Muscle layer of duodenum (tissue), 2 donors: ENCODE measurements around the gene RAP1GAP.
"Not testable (repeated sequence)": the region's sequence is repeated elsewhere in the genome, so short reads cannot be mapped to it uniquely, and the experiment has no call there.

Source experiments
- H3K27ac ChIP-seq: one replicate; pipeline ENCODE4 v1.7.0; 2013; ENCODE audit warnings: mild to moderate bottlenecking, low read length
- H3K27me3 ChIP-seq: one replicate; pipeline ENCODE4 v1.7.0; 2013; ENCODE audit warnings: low read depth, mild to moderate bottlenecking, control low read depth, low read length
- H3K36me3 ChIP-seq, 2 donors: one replicate each; pipeline ENCODE4 v1.7.0; 2013; ENCODE audit warnings: low read length in 2 of 2, control low read depth in 1 of 2, mild to moderate bottlenecking in 1 of 2; ENCODE audit not compliant: insufficient read depth in 2 of 2, control insufficient read depth in 1 of 2
- H3K4me1 ChIP-seq, 2 donors: one replicate each; pipeline ENCODE4 v1.7.0; 2013; ENCODE audit warnings: low read length in 2 of 2, mild to moderate bottlenecking in 2 of 2, control low read depth in 1 of 2, moderate library complexity in 1 of 2; ENCODE audit not compliant: insufficient read depth in 2 of 2, control insufficient read depth in 1 of 2
- H3K4me3 ChIP-seq, 2 donors: one replicate each; pipeline ENCODE4 v1.7.0; 2013; ENCODE audit warnings: low read length in 2 of 2, low read depth in 1 of 2, mild to moderate bottlenecking in 1 of 2
- H3K9me3 ChIP-seq, 2 donors: one replicate each; pipeline ENCODE4 v1.7.0; 2013; ENCODE audit warnings: low read length in 2 of 2, control low read depth in 1 of 2, mild to moderate bottlenecking in 1 of 2; ENCODE audit not compliant: control insufficient read depth in 1 of 2
- donor health status: healthy.

Gene RAP1GAP

DNA sequence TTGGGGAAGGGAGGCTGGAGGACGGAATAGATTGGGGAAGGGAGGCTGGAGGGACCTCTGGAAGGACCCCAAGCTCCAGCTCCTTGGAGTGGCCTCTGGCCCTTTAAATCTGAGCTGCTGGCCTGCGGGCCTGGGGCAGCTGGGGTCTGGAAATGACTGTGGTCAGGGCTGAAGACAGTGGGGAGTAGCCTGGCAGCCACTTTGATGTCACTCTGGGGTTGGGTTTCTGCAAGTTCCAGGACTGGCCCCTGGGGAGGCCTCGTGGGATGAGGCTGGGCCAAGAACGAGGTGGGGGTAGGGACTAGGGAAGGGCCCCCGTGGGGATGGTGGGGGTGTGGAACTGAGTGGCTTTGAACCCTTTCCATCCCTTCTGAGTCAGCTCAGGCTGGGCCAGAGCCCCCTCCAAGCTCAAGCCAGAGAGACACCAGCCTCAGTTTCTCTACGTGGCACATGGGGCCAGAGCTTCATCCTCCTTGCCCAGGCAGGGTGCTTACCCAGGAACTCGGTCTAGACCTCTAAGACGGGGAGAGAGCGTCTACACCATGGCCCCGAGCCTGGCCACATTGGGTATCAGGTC lies 100.3 kb downstream of the RAP1GAP start:
- Histone ChIP-seq H3K4me3 (no peak overlapping the region), H3K27ac (no peak overlapping the region), H3K9me3 (no peaks in the 10 kb centered on the region), H3K36me3 (no peaks in the 10 kb centered on the region), H3K4me1 (peaks cover 0 to 2% of the 10 kb centered on the region in 2 donors), H3K27me3 (no peaks in the 10 kb centered on the region)

DNA sequence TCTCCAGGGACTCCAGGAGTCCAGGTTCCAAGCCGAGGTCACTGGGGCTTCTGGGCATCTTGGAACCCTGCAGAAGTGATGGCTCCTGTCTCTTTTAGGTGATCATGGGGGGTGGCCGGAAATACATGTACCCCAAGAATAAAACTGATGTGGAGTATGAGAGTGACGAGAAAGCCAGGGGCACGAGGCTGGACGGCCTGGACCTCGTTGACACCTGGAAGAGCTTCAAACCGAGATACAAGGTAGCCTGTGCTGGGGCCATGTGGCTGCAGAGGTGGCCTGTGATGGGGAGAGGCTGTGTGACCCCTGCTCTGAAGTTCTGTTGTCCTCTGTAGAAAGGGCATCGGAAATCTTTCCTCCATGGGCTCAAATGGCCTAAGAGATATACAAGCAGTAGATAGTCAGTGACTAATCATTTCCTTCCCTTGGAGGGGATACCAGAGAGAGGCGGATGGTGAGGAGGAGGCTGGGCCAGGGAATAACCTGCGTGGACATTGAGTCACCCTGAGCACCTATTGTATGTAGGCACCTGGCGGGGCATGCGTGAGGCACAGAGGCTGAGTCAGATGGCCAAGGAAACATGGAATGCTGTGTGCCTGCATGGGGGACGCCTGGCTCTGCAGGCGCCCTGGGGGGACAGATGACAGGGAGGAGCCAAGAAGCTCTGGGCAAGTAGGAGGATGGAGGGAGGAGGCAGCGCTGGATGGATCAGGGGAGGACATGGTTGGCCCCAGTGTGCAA lies 101.0 kb downstream of the RAP1GAP start:
- no peaks in the 10 kb centered on the region for H3K9me3 ChIP-seq
- no peaks in the 10 kb centered on the region for H3K4me1 ChIP-seq
- H3K27ac ChIP-seq: no peak overlapping the region

DNA sequence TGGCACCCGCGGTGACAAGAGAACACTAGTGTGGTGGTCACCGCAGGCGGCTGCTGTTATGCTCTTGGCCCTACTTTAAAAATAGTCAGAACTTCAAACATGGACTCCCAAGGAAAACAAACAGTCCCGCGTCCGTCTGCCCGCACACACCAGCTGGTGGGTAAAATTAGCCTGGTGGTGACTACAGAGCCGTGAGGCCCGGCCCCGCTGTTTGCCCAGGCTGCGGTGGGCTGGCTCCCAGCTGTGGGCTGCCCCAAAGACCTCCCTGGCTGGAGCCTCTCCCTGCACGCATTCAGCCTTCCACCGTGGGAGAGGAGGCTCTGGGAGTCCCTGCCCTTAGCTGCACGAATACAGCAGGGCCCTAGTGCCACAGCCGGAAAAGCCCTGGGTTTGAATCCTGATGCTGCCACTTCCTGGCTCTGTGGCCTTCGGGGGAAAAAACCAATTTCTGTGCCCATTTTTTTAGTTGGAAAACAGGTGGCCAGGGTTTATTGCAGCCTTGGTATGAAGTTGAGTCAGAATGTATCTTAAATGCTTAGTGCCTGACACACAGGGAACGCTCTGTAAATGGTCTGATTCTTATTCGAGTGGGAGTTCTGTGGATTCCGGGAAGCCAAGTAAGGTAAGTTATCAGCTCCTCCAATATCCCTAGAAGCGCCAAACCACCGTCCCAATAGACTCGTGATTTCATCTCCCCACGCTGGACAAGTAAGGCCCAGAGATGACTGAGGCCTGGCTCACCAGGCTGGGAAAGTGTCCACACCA lies 101.7 kb downstream of the RAP1GAP start:
- Histone ChIP-seq H3K36me3 (no peaks in the 10 kb centered on the region), H3K4me3 (no peak overlapping the region), H3K27ac (no peak overlapping the region), H3K4me1 (no peaks in the 10 kb centered on the region), H3K9me3 (no peaks in the 10 kb centered on the region), H3K27me3 (no peaks in the 10 kb centered on the region)

More for the DNA sequence above, 101.0 kb downstream of the RAP1GAP start:
- H3K36me3 ChIP-seq: no peaks in the 10 kb centered on the region
- no peak overlapping the region for H3K4me3 ChIP-seq
- H3K27me3 ChIP-seq: no peaks in the 10 kb centered on the region

DNA sequence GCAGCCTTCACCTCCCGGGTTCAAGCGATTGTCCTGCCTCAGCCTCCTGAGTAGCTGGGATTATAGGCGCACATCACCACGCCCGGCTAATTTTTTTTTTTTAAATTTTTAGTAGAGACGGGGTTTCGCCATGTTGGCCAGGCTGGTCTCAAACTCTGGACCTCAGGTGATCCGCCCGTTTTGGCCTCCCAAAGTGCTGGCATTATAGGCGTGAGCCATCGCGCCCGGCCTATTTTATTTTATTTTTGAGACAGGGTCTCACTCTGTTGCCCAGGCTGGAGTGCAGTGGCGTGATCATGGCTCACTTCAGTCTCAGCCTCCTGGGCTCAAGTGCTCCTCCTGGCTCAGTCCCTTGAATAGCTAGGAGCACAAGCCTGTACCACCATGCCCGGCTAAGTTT lies 102.8 kb downstream of the RAP1GAP start:
- H3K27ac ChIP-seq, H3K9me3 ChIP-seq, H3K36me3 ChIP-seq, H3K4me3 ChIP-seq, H3K27me3 ChIP-seq, H3K4me1 ChIP-seq: not testable (repeated sequence)

DNA sequence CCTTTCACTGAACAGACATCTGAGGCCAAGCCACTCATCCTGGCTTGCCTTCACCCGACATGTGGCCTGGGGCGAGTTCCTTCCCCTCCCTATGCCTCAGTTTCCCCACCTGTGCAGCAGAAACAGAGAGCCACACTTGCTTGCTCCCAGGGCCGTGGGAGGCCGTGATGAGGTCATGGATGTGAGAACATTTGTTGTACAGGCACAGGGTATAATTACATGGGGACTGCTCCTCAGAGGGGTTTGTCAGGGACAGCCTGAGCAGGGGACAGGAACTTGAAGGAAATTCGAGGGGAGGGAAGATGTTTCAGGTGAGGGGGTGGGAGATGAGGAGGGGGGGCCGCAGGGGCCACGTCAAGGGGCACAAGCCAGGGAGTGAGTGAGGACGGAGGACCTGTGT lies 103.9 kb downstream of the RAP1GAP start:
- no peaks in the 10 kb centered on the region for H3K9me3 ChIP-seq
- H3K36me3 ChIP-seq: no peaks in the 10 kb centered on the region
- H3K27ac ChIP-seq: no peak overlapping the region
- no peaks in the 10 kb centered on the region for H3K27me3 ChIP-seq
- no peaks in the 10 kb centered on the region for H3K4me1 ChIP-seq
- no peak overlapping the region for H3K4me3 ChIP-seq

DNA sequence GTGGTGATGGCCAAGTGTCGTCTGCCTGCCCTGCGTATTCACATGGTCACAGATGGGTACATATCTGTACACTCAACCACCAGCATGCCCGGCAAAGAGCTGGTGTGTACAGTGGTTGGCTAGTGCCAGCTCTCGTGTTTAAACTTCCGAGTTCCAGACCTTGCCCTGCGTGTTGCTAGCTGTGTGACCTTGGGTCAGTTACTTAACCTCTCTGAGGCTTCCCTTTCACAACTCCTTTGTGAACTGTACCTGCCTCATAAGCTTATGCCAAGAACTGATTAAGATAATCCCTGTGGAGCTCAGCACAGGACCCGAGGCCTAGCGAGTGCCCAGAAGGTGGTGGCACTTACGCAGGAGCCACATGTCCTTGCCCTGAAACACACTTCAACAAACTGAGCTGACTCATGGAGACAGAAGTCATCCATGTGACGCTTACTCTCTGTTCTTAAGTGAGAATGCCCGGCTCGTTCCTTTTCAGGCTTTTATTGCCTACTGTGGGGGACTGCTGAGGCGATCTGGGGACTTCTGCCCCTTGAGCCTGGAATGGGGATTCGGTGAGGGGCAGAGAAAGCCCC lies 104.5 kb downstream of the RAP1GAP start:
- no peak overlapping the region for H3K4me3 ChIP-seq
- no peaks in the 10 kb centered on the region for H3K4me1 ChIP-seq
- no peak overlapping the region for H3K27ac ChIP-seq
- no peaks in the 10 kb centered on the region for H3K36me3 ChIP-seq
- H3K9me3 ChIP-seq: no peaks in the 10 kb centered on the region
- no peaks in the 10 kb centered on the region for H3K27me3 ChIP-seq

DNA sequence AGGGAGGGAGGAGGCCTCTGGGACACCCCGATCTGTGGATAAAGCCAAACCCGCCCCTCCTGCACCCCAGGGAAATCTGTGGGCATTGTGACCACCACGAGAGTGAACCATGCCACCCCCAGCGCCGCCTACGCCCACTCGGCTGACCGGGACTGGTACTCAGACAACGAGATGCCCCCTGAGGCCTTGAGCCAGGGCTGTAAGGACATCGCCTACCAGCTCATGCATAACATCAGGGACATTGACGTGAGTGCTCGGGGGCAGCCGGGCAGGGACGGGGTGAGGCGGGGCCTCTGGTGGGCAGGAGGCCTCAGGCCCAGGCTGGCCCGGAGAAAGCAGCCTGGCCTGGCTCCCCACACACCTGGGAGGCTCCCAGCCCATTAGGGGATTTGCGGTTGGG lies 105.2 kb downstream of the RAP1GAP start:
- Histone ChIP-seq H3K4me3 (no peak overlapping the region), H3K27ac (no peak overlapping the region), H3K4me1 (no peaks in the 10 kb centered on the region), H3K27me3 (no peaks in the 10 kb centered on the region), H3K36me3 (no peaks in the 10 kb centered on the region), H3K9me3 (no peaks in the 10 kb centered on the region)

DNA sequence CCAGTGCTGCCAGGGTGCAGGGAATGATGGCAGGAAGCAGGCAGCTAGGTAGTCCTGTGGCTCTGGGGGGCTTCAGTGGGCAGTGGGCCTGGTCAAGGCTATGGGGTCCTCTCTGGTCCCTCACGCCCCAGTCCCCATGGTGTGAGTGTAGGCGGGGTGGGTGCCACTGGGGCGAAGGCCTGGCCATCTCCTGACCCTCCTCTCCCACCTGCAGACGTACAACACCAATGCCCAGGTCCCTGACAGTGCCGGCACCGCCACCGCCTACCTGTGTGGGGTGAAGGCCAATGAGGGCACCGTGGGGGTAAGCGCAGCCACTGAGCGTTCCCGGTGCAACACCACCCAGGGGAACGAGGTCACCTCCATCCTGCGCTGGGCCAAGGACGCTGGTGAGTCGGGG lies 106.3 kb downstream of the RAP1GAP start:
- Histone ChIP-seq H3K27me3 (no peaks in the 10 kb centered on the region), H3K9me3 (no peaks in the 10 kb centered on the region), H3K4me1 (no peaks in the 10 kb centered on the region), H3K27ac (no peak overlapping the region), H3K4me3 (no peak overlapping the region), H3K36me3 (no peaks in the 10 kb centered on the region)

DNA sequence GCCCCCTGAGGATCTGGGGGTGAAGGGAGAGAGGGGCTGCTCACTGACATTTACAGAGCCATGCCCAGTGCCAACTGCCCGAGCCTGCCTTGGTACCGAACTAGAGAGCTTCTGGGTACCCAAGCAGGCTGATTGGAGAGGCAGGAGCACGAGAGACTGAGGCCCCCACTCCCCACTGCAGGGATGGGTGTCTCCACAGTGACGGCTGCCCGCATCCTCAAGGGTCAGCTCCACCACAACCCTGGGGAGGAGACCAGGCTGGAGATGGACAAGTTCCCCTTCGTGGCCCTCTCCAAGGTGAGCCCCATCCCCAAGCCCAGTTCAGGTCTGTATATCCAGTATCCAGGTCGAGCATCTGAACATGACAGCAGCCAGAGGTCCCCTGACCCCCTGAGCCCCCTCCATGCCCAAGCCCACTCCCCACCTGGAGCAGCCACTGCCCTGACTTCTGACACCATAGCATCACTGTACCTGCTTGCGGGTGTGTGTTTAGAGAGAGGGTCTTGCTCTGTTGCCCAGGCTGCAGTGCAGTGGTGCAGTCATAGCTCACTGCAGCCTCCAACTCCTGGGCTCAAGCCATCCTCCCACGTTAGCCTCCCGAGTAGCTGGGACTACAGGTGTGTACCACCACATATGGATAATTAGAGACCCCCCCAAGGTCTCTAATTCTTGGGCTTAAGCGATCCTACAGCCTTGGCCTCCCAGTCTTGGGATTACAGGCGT lies 108.1 kb downstream of the RAP1GAP start:
- H3K36me3 ChIP-seq: no peaks in the 10 kb centered on the region
- no peak overlapping the region for H3K27ac ChIP-seq
- no peaks in the 10 kb centered on the region for H3K4me1 ChIP-seq
- no peaks in the 10 kb centered on the region for H3K27me3 ChIP-seq
- no peaks in the 10 kb centered on the region for H3K9me3 ChIP-seq
- H3K4me3 ChIP-seq: no peak overlapping the region

DNA sequence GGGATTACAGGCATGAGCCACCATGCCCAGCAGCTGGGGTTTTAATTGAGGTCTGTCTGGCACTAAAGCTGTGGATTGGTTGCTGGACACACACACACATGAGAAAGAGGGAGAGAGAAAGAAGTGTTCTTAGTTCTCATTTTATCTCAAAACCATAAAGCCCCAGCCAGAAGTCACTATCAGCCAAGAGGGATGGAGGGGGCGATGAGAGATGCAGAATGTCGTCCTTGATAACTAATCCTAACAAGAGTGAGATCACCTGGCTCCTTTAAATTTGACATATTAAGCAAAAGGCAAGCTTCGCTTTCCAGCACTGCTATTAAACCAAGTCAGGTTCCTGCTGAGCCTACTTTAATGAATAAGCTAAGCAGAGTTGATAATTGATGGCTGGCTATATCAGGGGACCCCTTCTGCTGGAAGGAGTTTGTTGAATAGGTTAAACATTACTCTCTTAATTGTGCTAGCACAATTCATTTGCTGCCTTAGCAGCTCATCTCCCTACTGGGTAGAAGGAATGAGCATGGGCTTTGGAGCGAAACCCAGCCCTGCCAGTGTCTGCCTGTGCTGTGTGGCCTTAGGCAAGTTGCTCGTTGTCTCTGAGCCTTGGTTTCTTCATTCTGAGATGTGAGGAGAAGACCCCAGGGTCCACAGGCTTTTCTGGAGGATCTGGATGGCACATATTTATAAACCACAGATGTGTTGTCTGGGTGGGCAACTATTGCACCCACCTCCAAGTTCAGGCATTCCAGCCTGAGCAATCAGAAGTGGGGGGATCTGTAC lies 109.2 kb downstream of the RAP1GAP start:
- Histone ChIP-seq H3K4me1 (no peaks in the 10 kb centered on the region), H3K27ac (no peak overlapping the region), H3K36me3 (no peaks in the 10 kb centered on the region), H3K27me3 (no peaks in the 10 kb centered on the region), H3K9me3 (no peaks in the 10 kb centered on the region), H3K4me3 (no peak overlapping the region)
